H1 (cell line): ENCODE results near the gene ANXA6. TPM values are rescaled to one million over a fixed set of nuclear protein-coding genes. Genes with fewer than 3 reads are reported as not detected.

ENCODE experiments used
- CTCF ChIA-PET: fragments of 300-600 bp; sonication (Branson Sonifier 250); formaldehyde crosslinking; loops from one replicate; lab custom pipeline; 2021; ENCODE audit not compliant: partially characterized antibody; lab: Charles Lee
- POLR2A ChIA-PET: fragments of 300-600 bp; sonication (Branson Sonifier 250); formaldehyde crosslinking; loops from one replicate; lab custom pipeline; 2021; ENCODE audit warnings: inconsistent platforms; ENCODE audit not compliant: partially characterized antibody; lab: Charles Lee
- DNase-seq, 2 experiments: peaks; one replicate each; pipeline versions ENCODE4 v3.0.0 to v3.0.0-alpha.2; 2010 to 2022; ENCODE audit warnings: low spot score in 2 of 2, low read depth in 1 of 2, mixed read lengths in 1 of 2
- FAIRE-seq: peaks from 2 replicates; lab custom pipeline; 2011; peaks lifted over from hg19 to GRCh38; lab: Jason Lieb, UNC
- H2AFZ ChIP-seq: 2 replicates; pipeline ENCODE4 v1.8.1; 2012; ENCODE audit warnings: low read length, inconsistent platforms
- H2AK5ac ChIP-seq: 2 replicates; pipeline ENCODE4 v1.6.1; 2013; ENCODE audit warnings: low read depth, low read length
- H2BK120ac ChIP-seq: replicated peaks from 2 replicates; pipeline ENCODE3; 2013; ENCODE audit warnings: low read depth, low read length, inconsistent platforms
- H2BK12ac ChIP-seq: 2 replicates; pipeline ENCODE4 v1.6.1; 2013; ENCODE audit warnings: low read depth, low read length
- H2BK15ac ChIP-seq: 2 replicates; pipeline ENCODE4 v1.6.1; 2013; ENCODE audit warnings: low read length
- H2BK20ac ChIP-seq: 2 replicates; pipeline ENCODE4 v1.6.1; 2013; ENCODE audit warnings: low read length
- H2BK5ac ChIP-seq: 2 replicates; pipeline ENCODE4 v1.6.1; 2013; ENCODE audit warnings: low read depth, low read length
- H3K14ac ChIP-seq: 2 replicates; pipeline ENCODE4 v1.6.1; 2013; ENCODE audit warnings: inconsistent platforms; ENCODE audit not compliant: insufficient read length
- H3K18ac ChIP-seq: 2 replicates; pipeline ENCODE4 v1.6.1; 2013; ENCODE audit warnings: low read length; ENCODE audit errors: extremely low read depth
- H3K23ac ChIP-seq: 2 replicates; pipeline ENCODE4 v1.6.1; 2013; ENCODE audit warnings: inconsistent platforms; ENCODE audit not compliant: insufficient read length
- H3K23me2 ChIP-seq: 2 replicates; pipeline ENCODE4 v1.6.1; 2013; ENCODE audit warnings: low read depth, low read length
- H3K27ac ChIP-seq: 2 replicates; pipeline ENCODE4 v1.6.1; 2011; ENCODE audit warnings: low read depth, low read length, inconsistent platforms
- H3K27me3 ChIP-seq, 4 experiments: replicated peaks in 1 of 4; 1 replicate in 1 of 4; 2 replicates in 3 of 4; pipeline versions ENCODE4 v1.6.1 to v1.8.1; 2011 to 2013; ENCODE audit warnings: low read length in 3 of 4, mild to moderate bottlenecking in 3 of 4, inconsistent platforms in 2 of 4, mixed read lengths in 2 of 4, moderate library complexity in 1 of 4; ENCODE audit not compliant: control insufficient read depth in 3 of 4, insufficient read depth in 3 of 4; ENCODE audit errors: extremely low read depth in 1 of 4
- H3K36me3 ChIP-seq, 4 experiments: 2 replicates each; pipeline versions ENCODE4 v1.6.1 to v1.8.1; 2011 to 2013; ENCODE audit warnings: mild to moderate bottlenecking in 4 of 4, low read length in 3 of 4, moderate library complexity in 2 of 4, control low read depth in 1 of 4, inconsistent platforms in 1 of 4; ENCODE audit not compliant: insufficient read depth in 4 of 4, control insufficient read depth in 2 of 4
- H3K4ac ChIP-seq: replicated peaks from 2 replicates; pipeline ENCODE3; 2013; ENCODE audit warnings: low read length, low read depth, mixed read lengths, inconsistent platforms; ENCODE audit not compliant: insufficient read length
- H3K4me1 ChIP-seq, 4 experiments: replicated peaks in 1 of 4; 1 replicate in 1 of 4; 2 replicates in 3 of 4; pipeline versions ENCODE4 v1.6.1 to v1.8.1; 2011 to 2013; ENCODE audit warnings: low read length in 3 of 4, inconsistent platforms in 2 of 4, mixed read lengths in 1 of 4; ENCODE audit not compliant: insufficient read depth in 4 of 4, control insufficient read depth in 3 of 4
- H3K4me2 ChIP-seq, 2 experiments: 2 replicates each; pipeline versions ENCODE4 v1.6.1 to v1.8.1; 2011 to 2013; ENCODE audit warnings: low read depth in 2 of 2, low read length in 2 of 2, control low read depth in 1 of 2, inconsistent platforms in 1 of 2, mild to moderate bottlenecking in 1 of 2; ENCODE audit not compliant: insufficient read depth in 1 of 2
- H3K4me3 ChIP-seq, 4 experiments: fragments of 200-600, 300-600 bp in 1 of 4; sonication (generic), shearing (Covaris generic), sonication (Bioruptor Twin) in 1 of 4; 2 replicates each; pipeline versions ENCODE4 v1.5.1 to v1.8.1; 2011 to 2016; ENCODE audit warnings: low read length in 4 of 4, low read depth in 3 of 4, control low read depth in 2 of 4, inconsistent platforms in 2 of 4, mild to moderate bottlenecking in 2 of 4, mixed read lengths in 1 of 4, moderate library complexity in 1 of 4; ENCODE audit not compliant: insufficient read depth in 2 of 4; ENCODE audit errors: extremely low read depth in 1 of 4
- H3K56ac ChIP-seq: replicated peaks from 2 replicates; pipeline ENCODE3; 2013; ENCODE audit warnings: low read depth, mild to moderate bottlenecking, mixed read lengths, low read length, inconsistent platforms; ENCODE audit not compliant: insufficient read length
- H3K79me1 ChIP-seq: 2 replicates; pipeline ENCODE4 v1.6.1; 2013; ENCODE audit warnings: low read depth, low read length, control low read depth
- H3K79me2 ChIP-seq, 2 experiments: 2 replicates each; pipeline versions ENCODE4 v1.6.1 to v1.8.1; 2012 to 2013; ENCODE audit warnings: low read length in 2 of 2, mild to moderate bottlenecking in 2 of 2, inconsistent platforms in 1 of 2; ENCODE audit not compliant: insufficient read depth in 2 of 2, control insufficient read depth in 1 of 2
- H3K9ac ChIP-seq, 4 experiments: replicated peaks in 1 of 4; 1 replicate in 1 of 4; 2 replicates in 3 of 4; pipeline versions ENCODE4 v1.6.1 to v1.8.1; 2011 to 2013; ENCODE audit warnings: low read depth in 3 of 4, low read length in 3 of 4, control low read depth in 2 of 4, mild to moderate bottlenecking in 2 of 4, moderate library complexity in 2 of 4, inconsistent platforms in 1 of 4; ENCODE audit errors: extremely low read depth in 1 of 4
- H3K9me3 ChIP-seq, 2 experiments: 2 replicates each; pipeline versions ENCODE4 v1.6.1 to v1.8.1; 2012 to 2013; ENCODE audit warnings: mild to moderate bottlenecking in 2 of 2, moderate library complexity in 2 of 2, control low read depth in 1 of 2, inconsistent platforms in 1 of 2, low read depth in 1 of 2, low read length in 1 of 2, mixed read lengths in 1 of 2; ENCODE audit not compliant: insufficient read depth in 2 of 2
- H4K20me1 ChIP-seq, 2 experiments: replicated peaks in 1 of 2; 2 replicates each; pipeline versions ENCODE3 to v1.8.1; 2011 to 2013; ENCODE audit warnings: inconsistent platforms in 2 of 2, low read length in 2 of 2, mild to moderate bottlenecking in 1 of 2; ENCODE audit not compliant: insufficient read depth in 2 of 2, control insufficient read depth in 1 of 2
- H4K5ac ChIP-seq: 2 replicates; pipeline ENCODE4 v1.6.1; 2013; ENCODE audit warnings: low read length, low read depth, mixed read lengths, inconsistent platforms; ENCODE audit not compliant: insufficient read length
- H4K8ac ChIP-seq: 2 replicates; pipeline ENCODE4 v1.8.0; 2013; ENCODE audit warnings: mild to moderate bottlenecking, moderate library complexity, low read length, inconsistent platforms; ENCODE audit not compliant: insufficient read depth; ENCODE audit errors: extremely low read depth
- H4K91ac ChIP-seq: replicated peaks from 2 replicates; pipeline ENCODE3; 2013; ENCODE audit warnings: low read length, mixed read lengths, inconsistent platforms; ENCODE audit not compliant: insufficient read length
- ATF2 ChIP-seq: IDR thresholded peaks from 2 replicates; pipeline ENCODE4 v1.6.1; 2012; ENCODE audit warnings: low read length, inconsistent platforms
- CTBP2 ChIP-seq: IDR thresholded peaks from 2 replicates; pipeline ENCODE4 v1.7.0; 2011; ENCODE audit warnings: borderline replicate concordance, mild to moderate bottlenecking, moderate library complexity, mixed read lengths, low read length; ENCODE audit not compliant: insufficient read depth, insufficient read length
- GABPA ChIP-seq: IDR thresholded peaks from 2 replicates; pipeline ENCODE4 v1.6.1; 2011; ENCODE audit warnings: mild to moderate bottlenecking, low read length, moderate library complexity, borderline replicate concordance; ENCODE audit not compliant: insufficient read depth
- MAX ChIP-seq: IDR thresholded peaks from 2 replicates; pipeline ENCODE4 v1.6.1; 2012; ENCODE audit warnings: inconsistent platforms
- RAD21 ChIP-seq, 2 experiments: IDR thresholded peaks in 1 of 2; conservative IDR thresholded peaks in 1 of 2; 2 replicates each; pipeline ENCODE4 v1.6.1; 2011; ENCODE audit warnings: low read depth in 2 of 2, low read length in 2 of 2, improper control_type of control experiment in 1 of 2, inconsistent platforms in 1 of 2, mild to moderate bottlenecking in 1 of 2, moderate library complexity in 1 of 2
- RXRA ChIP-seq: IDR thresholded peaks from 2 replicates; pipeline ENCODE4 v1.6.1; 2011; ENCODE audit warnings: low read depth, mild to moderate bottlenecking, low read length, moderate library complexity; ENCODE audit not compliant: insufficient read depth
- SAP30 ChIP-seq: fragments of 300-600 bp; sonication (generic); IDR thresholded peaks from 2 replicates; pipeline ENCODE4 v1.7.1; 2012; ENCODE audit warnings: low read length, moderate library complexity, mild to moderate bottlenecking, inconsistent platforms; ENCODE audit not compliant: insufficient read depth, insufficient replicate concordance
- SIX5 ChIP-seq: IDR thresholded peaks from 2 replicates; pipeline ENCODE4 v1.6.1; 2011; ENCODE audit warnings: mild to moderate bottlenecking, low read depth, low read length
- WGBS, 2 experiments: shearing (Covaris generic) in 1 of 2; methylation state at CpG; one replicate each; pipeline versions ENCODE4 v1.1.6 to v1.1.7; 2013 to 2015; ENCODE audit warnings: low lambda C conversion rate in 2 of 2, mixed read lengths in 2 of 2, inconsistent platforms in 1 of 2, low coverage in 1 of 2, missing lambda C conversion rate in 1 of 2; ENCODE audit not compliant: insufficient replicate concordance in 2 of 2, insufficient coverage in 1 of 2, insufficient read length in 1 of 2; ENCODE audit errors: extremely low coverage in 1 of 2, missing lambda C conversion rate in 1 of 2; 5-methylcytosine and 5-hydroxymethylcytosine counted together
- polyA plus RNA-seq, 7 experiments: library from polyadenylated mRNA; depleted of rRNA in 3 of 7; stranded (reverse) in 5 of 7; unstranded in 2 of 7; fragments of >200 nt in 5 of 7; fragments of 200-250 nt in 2 of 7; gene quantifications; 1 replicate in 5 of 7; 2 replicates in 1 of 7; 4 replicates in 1 of 7; pipeline versions ENCODE4 v1.2.1 to v1.2.3, GENCODE V29; 2011 to 2013; ENCODE audit warnings: missing spikeins in 2 of 7, mixed read lengths in 2 of 7
- total RNA-seq: library from RNA; stranded (reverse); fragmentation: NEBNext Ultra II Directional; extraction: Animal tissue kit (Norgen Biotek cat#: 25700); gene quantifications from 2 replicates; pipeline ENCODE4 v1.2.1, GENCODE V29; 2021
- TF ChIP-seq, protein P1 (sequence below): IDR thresholded peaks from 2 replicates; pipeline ENCODE4 v1.6.1; 2011; ENCODE audit warnings: low read depth, mild to moderate bottlenecking, low read length; ENCODE audit not compliant: insufficient read depth

The ANXA6 gene
- total and polyA plus RNA-seq, 2 of the 8 experiments (the other 6 are each of a cell fraction or from before 2014, with no cell fraction given) = 61.3 to 78.6 TPM

GRCh38 chr5:151085517-151086041, 72.0 kb downstream of the ANXA6 start:
- Histone ChIP-seq H3K4me2 (no peak overlapping the region), H3K27ac (no peak overlapping the region), H3K18ac (no peak overlapping the region; the same call in 1 of the 2 replicates), H3K9ac (no peak overlapping the region), H2BK12ac (no peak overlapping the region), H4K5ac (no peak overlapping the region), H3K9me3 (no peaks in the 10 kb centered on the region), H2BK5ac (no peak overlapping the region), H3K4me3 (no peak overlapping the region), H3K23ac (no peak overlapping the region), H3K23me2 (no peaks in the 10 kb centered on the region; the same call in 1 of the 2 replicates), H3K4me1 (peaks cover 0 to 4% (median 1%) of the 10 kb centered on the region in 4 experiments; a peak in 4 of 7 replicates), H3K79me1 (no peaks in the 10 kb centered on the region), H3K4ac (no peak overlapping the region), H3K14ac (no peak overlapping the region), H3K56ac (no peak overlapping the region), H4K20me1 (no peaks in the 10 kb centered on the region), H2AFZ (peak overlapping the region; percentile 86; the same call in 1 of the 2 replicates), H4K91ac (no peak overlapping the region), H2AK5ac (no peak overlapping the region), H2BK15ac (no peak overlapping the region), H3K27me3 (no peaks in the 10 kb centered on the region; a peak in 2 of 7 replicates), H2BK20ac (no peak overlapping the region), H3K79me2 (no peaks in the 10 kb centered on the region), H4K8ac (no peak overlapping the region), H2BK120ac (no peak overlapping the region), H3K36me3 (no peaks in the 10 kb centered on the region)
- CTCF ChIA-PET = interaction anchor here (1.2 to 6.1 kb wide), 8 partner anchors 14 to 153 kb away, joined by 3 to 39 read pairs (median 6); no protein-coding TSS in a partner anchor
- FAIRE-seq (no peak), DNase-seq (no peak)
- POLR2A ChIA-PET = interaction anchor here (1.3 to 1.9 kb wide), 2 partner anchors 10 to 65 kb away, joined by 3 to 4 read pairs; partner anchors contain the start of gene GPX3
- 72% methylated on average over 8 of the region's 9 CpGs; no CpG with 5 or more reads in 1 of the 2 experiments for WGBS, 2 experiments
- TF ChIP-seq GABPA = no peak
- no peak for TF ChIP-seq SIX5
- TF ChIP-seq RAD21 (IDR thresholded peaks at IDR 0.05 in 1 of 2, conservative IDR thresholded peaks at IDR 0.05 in 1 of 2; ENCODE audit: low read depth in 2 of 2, low read length in 2 of 2) = no peak
- TF ChIP-seq RXRA = no peak
- no peak for TF ChIP-seq SAP30
- TF ChIP-seq CTBP2 = no peak
- no peak for TF ChIP-seq MAX
- TF ChIP-seq, protein P1, sequence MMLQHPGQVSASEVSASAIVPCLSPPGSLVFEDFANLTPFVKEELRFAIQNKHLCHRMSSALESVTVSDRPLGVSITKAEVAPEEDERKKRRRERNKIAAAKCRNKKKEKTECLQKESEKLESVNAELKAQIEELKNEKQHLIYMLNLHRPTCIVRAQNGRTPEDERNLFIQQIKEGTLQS = no peak
- TF ChIP-seq ATF2 = no peak
